ENCODE results near the gene UNCX. TPM values are rescaled to one million over a fixed set of nuclear protein-coding genes. Genes with fewer than 3 reads are reported as not detected.
A peak's percentile ranks its signal among the peaks of the same experiment; 100 is the strongest.

UNCX gene
- total and polyA plus RNA-seq, 4 donors = not detected

GRCh38 chr7:1228545-1229201 is 4.0 kb upstream of the UNCX start:
- WGBS, 2 donors = 20 to 24% methylated on average over 17 of the region's 17 CpGs

GRCh38 chr7:1229202-1229947 is 3.3 kb upstream of the UNCX start:
- Histone ChIP-seq H3K9me3 (ENCODE audit: control insufficient read depth, low read length) (no peaks in the 10 kb centered on the region), H3K27ac (ENCODE audit: low read depth in 1 of 2, low read length in 2 of 2) (no peak overlapping the region), H3K27me3 (ENCODE audit: control insufficient read depth in 1 of 2, insufficient read depth in 2 of 2, low read length in 1 of 2) (peaks cover 0 to 3% of the 10 kb centered on the region in 2 donors), H3K4me1 (ENCODE audit: control insufficient read depth in 1 of 2, insufficient read depth in 2 of 2, low read length in 2 of 2) (no peaks in the 10 kb centered on the region), H3K4me3 (ENCODE audit: low read length in 2 of 2) (no peak overlapping the region), H3K36me3 (ENCODE audit: control insufficient read depth in 1 of 2, insufficient read depth in 2 of 2, low read length in 1 of 2) (no peaks in the 10 kb centered on the region)
- DNase-seq (no peak), ATAC-seq (ENCODE audit: low FRiP score) (no peak)
- intact Hi-C loops (cut with DNase I) = loop anchor here in 1 of 2 donors (5.0 kb wide), 1 partner anchor 243 kb away; no protein-coding TSS in a partner anchor
- WGBS, 2 donors = 9% methylated on average over 38 to 64 of the region's 64 CpGs

More at GRCh38 chr7:1228545-1229201, 4.0 kb upstream of the UNCX start:
- intact Hi-C loops (cut with DNase I) = loop anchor here in 1 of 2 donors (5.0 kb wide), 1 partner anchor 244 kb away; no protein-coding TSS in a partner anchor
- no peak for DNase-seq
- H3K36me3 ChIP-seq (ENCODE audit: control insufficient read depth in 1 of 2, insufficient read depth in 2 of 2, low read length in 1 of 2) = no peaks in the 10 kb centered on the region
- H3K27ac ChIP-seq (ENCODE audit: low read depth in 1 of 2, low read length in 2 of 2) = no peak overlapping the region
- no peaks in the 10 kb centered on the region for H3K4me1 ChIP-seq (ENCODE audit: control insufficient read depth in 1 of 2, insufficient read depth in 2 of 2, low read length in 2 of 2)
- no peak overlapping the region for H3K4me3 ChIP-seq (ENCODE audit: low read length in 2 of 2)
- H3K9me3 ChIP-seq (ENCODE audit: control insufficient read depth, low read length) = no peaks in the 10 kb centered on the region
- no peak for ATAC-seq (ENCODE audit: low FRiP score)
- H3K27me3 ChIP-seq (ENCODE audit: control insufficient read depth in 1 of 2, insufficient read depth in 2 of 2, low read length in 1 of 2) = peaks cover 0 to 3% of the 10 kb centered on the region in 2 donors

- intact Hi-C loops (cut with DNase I) = loop anchor here in 1 of 2 donors (5.0 kb wide), 1 partner anchor 242 kb away; no protein-coding TSS in a partner anchor
- no peaks in the 10 kb centered on the region for H3K4me1 ChIP-seq (ENCODE audit: control insufficient read depth in 1 of 2, insufficient read depth in 2 of 2, low read length in 2 of 2)
- H3K27ac ChIP-seq (ENCODE audit: low read depth in 1 of 2, low read length in 2 of 2) = no peak overlapping the region
- no peaks in the 10 kb centered on the region for H3K9me3 ChIP-seq (ENCODE audit: control insufficient read depth, low read length)
- peaks cover 0 to 3% of the 10 kb centered on the region in 2 donors for H3K27me3 ChIP-seq (ENCODE audit: control insufficient read depth in 1 of 2, insufficient read depth in 2 of 2, low read length in 1 of 2)
- no peak for DNase-seq
- 3 to 6% methylated on average over 20 to 29 of the region's 37 CpGs for WGBS, 2 donors
- no peak overlapping the region for H3K4me3 ChIP-seq (ENCODE audit: low read length in 2 of 2)
- ATAC-seq (ENCODE audit: low FRiP score) = no peak
- H3K36me3 ChIP-seq (ENCODE audit: control insufficient read depth in 1 of 2, insufficient read depth in 2 of 2, low read length in 1 of 2) = no peaks in the 10 kb centered on the region
Observed at GRCh38 chr7:1229956-1230355, 2.7 kb upstream of the UNCX start.

GRCh38 chr7:1230411-1231213 is 2.1 kb upstream of the UNCX start:
- ATAC-seq (ENCODE audit: low FRiP score) (no peak), DNase-seq (peak in 1 of 2 donors; percentile 76)
- Histone ChIP-seq H3K4me1 (ENCODE audit: control insufficient read depth in 1 of 2, insufficient read depth in 2 of 2, low read length in 2 of 2) (no peaks in the 10 kb centered on the region), H3K27ac (ENCODE audit: low read depth in 1 of 2, low read length in 2 of 2) (no peak overlapping the region), H3K36me3 (ENCODE audit: control insufficient read depth in 1 of 2, insufficient read depth in 2 of 2, low read length in 1 of 2) (no peaks in the 10 kb centered on the region), H3K4me3 (ENCODE audit: low read length in 2 of 2) (no peak overlapping the region), H3K27me3 (ENCODE audit: control insufficient read depth in 1 of 2, insufficient read depth in 2 of 2, low read length in 1 of 2) (peaks cover 0 to 3% of the 10 kb centered on the region in 2 donors), H3K9me3 (ENCODE audit: control insufficient read depth, low read length) (no peaks in the 10 kb centered on the region)
- intact Hi-C loops (cut with DNase I) = no loop called here
- 11 to 16% methylated on average over 64 of the region's 64 CpGs for WGBS, 2 donors

GRCh38 chr7:1231214-1232102 is 1.2 kb upstream of the UNCX start:
- no peak overlapping the region for H3K4me3 ChIP-seq (ENCODE audit: low read length in 2 of 2)
- no peaks in the 10 kb centered on the region for H3K4me1 ChIP-seq (ENCODE audit: control insufficient read depth in 1 of 2, insufficient read depth in 2 of 2, low read length in 2 of 2)
- DNase-seq = no peak
- WGBS, 2 donors = 10 to 11% methylated on average over 38 to 40 of the region's 40 CpGs
- intact Hi-C loops (cut with DNase I) = no loop called here
- ATAC-seq (ENCODE audit: low FRiP score) = no peak
- no peaks in the 10 kb centered on the region for H3K9me3 ChIP-seq (ENCODE audit: control insufficient read depth, low read length)
- peaks cover 0 to 3% of the 10 kb centered on the region in 2 donors for H3K27me3 ChIP-seq (ENCODE audit: control insufficient read depth in 1 of 2, insufficient read depth in 2 of 2, low read length in 1 of 2)
- H3K36me3 ChIP-seq (ENCODE audit: control insufficient read depth in 1 of 2, insufficient read depth in 2 of 2, low read length in 1 of 2) = no peaks in the 10 kb centered on the region
- H3K27ac ChIP-seq (ENCODE audit: low read depth in 1 of 2, low read length in 2 of 2) = no peak overlapping the region

- no peak for ATAC-seq (ENCODE audit: low FRiP score)
- Histone ChIP-seq H3K36me3 (ENCODE audit: control insufficient read depth in 1 of 2, insufficient read depth in 2 of 2, low read length in 1 of 2) (no peaks in the 10 kb centered on the region), H3K9me3 (ENCODE audit: control insufficient read depth, low read length) (no peaks in the 10 kb centered on the region), H3K4me1 (ENCODE audit: control insufficient read depth in 1 of 2, insufficient read depth in 2 of 2, low read length in 2 of 2) (no peaks in the 10 kb centered on the region), H3K27ac (ENCODE audit: low read depth in 1 of 2, low read length in 2 of 2) (no peak overlapping the region), H3K4me3 (ENCODE audit: low read length in 2 of 2) (no peak overlapping the region), H3K27me3 (ENCODE audit: control insufficient read depth in 1 of 2, insufficient read depth in 2 of 2, low read length in 1 of 2) (peaks cover 0 to 3% of the 10 kb centered on the region in 2 donors)
- no peak for DNase-seq
- intact Hi-C loops (cut with DNase I) = no loop called here
- 5 to 10% methylated on average over 10 to 12 of the region's 12 CpGs for WGBS, 2 donors
Observed at GRCh38 chr7:1232103-1232466, 587 bp upstream of the UNCX start.

- Histone ChIP-seq H3K4me1 (ENCODE audit: control insufficient read depth in 1 of 2, insufficient read depth in 2 of 2, low read length in 2 of 2) (no peaks in the 10 kb centered on the region), H3K27me3 (ENCODE audit: control insufficient read depth in 1 of 2, insufficient read depth in 2 of 2, low read length in 1 of 2) (peaks cover 0 to 3% of the 10 kb centered on the region in 2 donors), H3K9me3 (ENCODE audit: control insufficient read depth, low read length) (no peaks in the 10 kb centered on the region), H3K27ac (ENCODE audit: low read depth in 1 of 2, low read length in 2 of 2) (no peak overlapping the region), H3K36me3 (ENCODE audit: control insufficient read depth in 1 of 2, insufficient read depth in 2 of 2, low read length in 1 of 2) (no peaks in the 10 kb centered on the region), H3K4me3 (ENCODE audit: low read length in 2 of 2) (no peak overlapping the region)
- ATAC-seq (ENCODE audit: low FRiP score) = no peak
- intact Hi-C loops (cut with DNase I) = no loop called here
- WGBS, 2 donors = 2 to 3% methylated on average over 43 to 73 of the region's 73 CpGs
- DNase-seq = peak; percentile 47 to 71
Observed at GRCh38 chr7:1233333-1234048, 819 bp downstream of the UNCX start.

Measured in aorta (tissue), 5 donors.